HEK293 (cell line): ENCODE results near the gene B4GALT4.

Experiments used
- OVOL3 ChIP-seq: fragments of 450-650 bp; formaldehyde crosslinking; IDR thresholded peaks from 2 replicates; pipeline ENCODE4 v1.5.1; 2016; ENCODE audit warnings: missing biosample characterization, missing genetic modification characterization
- REST ChIP-seq: fragments of 450-650 bp; formaldehyde crosslinking; IDR thresholded peaks from 2 replicates; pipeline ENCODE4 v1.5.1; 2016; ENCODE audit warnings: missing biosample characterization, missing genetic modification characterization
- ZBTB10 ChIP-seq: fragments of 450-650 bp; formaldehyde crosslinking; IDR thresholded peaks from 2 replicates; pipeline ENCODE4 v1.5.1; 2016; ENCODE audit warnings: missing biosample characterization, missing genetic modification characterization
- ZBTB21 ChIP-seq: fragments of 450-650 bp; formaldehyde crosslinking; IDR thresholded peaks from 2 replicates; pipeline ENCODE4 v1.5.1; 2017; ENCODE audit warnings: missing biosample characterization, missing genetic modification characterization
- ZNF121 ChIP-seq: fragments of 450-650 bp; formaldehyde crosslinking; IDR thresholded peaks from 2 replicates; pipeline ENCODE4 v1.5.1; 2016; ENCODE audit warnings: missing biosample characterization, missing genetic modification characterization
- ZNF433 ChIP-seq: fragments of 450-650 bp; formaldehyde crosslinking; IDR thresholded peaks from 2 replicates; pipeline ENCODE4 v1.5.1; 2016; ENCODE audit warnings: missing biosample characterization, missing genetic modification characterization, low read depth

DNA sequence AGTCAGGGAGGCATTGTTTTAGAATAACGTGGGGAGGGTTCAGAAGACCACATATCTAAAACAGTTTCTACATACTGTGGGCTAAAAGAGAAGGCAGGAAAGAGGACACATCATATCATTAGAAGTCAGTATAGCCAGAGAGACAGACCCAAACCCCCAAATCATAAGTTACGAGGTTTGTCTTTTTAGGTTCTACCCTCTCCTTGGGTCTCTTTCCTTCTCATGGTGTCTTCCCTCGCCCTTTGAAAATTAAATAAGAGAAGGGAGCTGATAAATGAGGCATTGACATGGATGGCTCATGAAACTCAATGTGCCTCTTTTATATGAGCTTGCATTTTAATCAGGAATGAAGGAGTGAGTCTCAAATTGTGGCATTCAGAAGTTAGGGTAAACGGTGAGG is 63.9 kb downstream of the B4GALT4 start:
- TF ChIP-seq OVOL3 (tag by site-specific recombination) (no peak), ZNF433 (tag by site-specific recombination) (no peak), ZNF121 (no peak), REST (tag by site-specific recombination) (no peak), ZBTB10 (tag by site-specific recombination) (no peak), ZBTB21 (no peak)
